ENCODE measurements around the gene SIRT4. TPM values are rescaled to one million over a fixed set of nuclear protein-coding genes. Genes with fewer than 3 reads are reported as not detected.

The SIRT4 gene
- total RNA-seq, 6 experiments from 2014 or later, result 0.56 to 4.1 (median 3.0) TPM

DNA sequence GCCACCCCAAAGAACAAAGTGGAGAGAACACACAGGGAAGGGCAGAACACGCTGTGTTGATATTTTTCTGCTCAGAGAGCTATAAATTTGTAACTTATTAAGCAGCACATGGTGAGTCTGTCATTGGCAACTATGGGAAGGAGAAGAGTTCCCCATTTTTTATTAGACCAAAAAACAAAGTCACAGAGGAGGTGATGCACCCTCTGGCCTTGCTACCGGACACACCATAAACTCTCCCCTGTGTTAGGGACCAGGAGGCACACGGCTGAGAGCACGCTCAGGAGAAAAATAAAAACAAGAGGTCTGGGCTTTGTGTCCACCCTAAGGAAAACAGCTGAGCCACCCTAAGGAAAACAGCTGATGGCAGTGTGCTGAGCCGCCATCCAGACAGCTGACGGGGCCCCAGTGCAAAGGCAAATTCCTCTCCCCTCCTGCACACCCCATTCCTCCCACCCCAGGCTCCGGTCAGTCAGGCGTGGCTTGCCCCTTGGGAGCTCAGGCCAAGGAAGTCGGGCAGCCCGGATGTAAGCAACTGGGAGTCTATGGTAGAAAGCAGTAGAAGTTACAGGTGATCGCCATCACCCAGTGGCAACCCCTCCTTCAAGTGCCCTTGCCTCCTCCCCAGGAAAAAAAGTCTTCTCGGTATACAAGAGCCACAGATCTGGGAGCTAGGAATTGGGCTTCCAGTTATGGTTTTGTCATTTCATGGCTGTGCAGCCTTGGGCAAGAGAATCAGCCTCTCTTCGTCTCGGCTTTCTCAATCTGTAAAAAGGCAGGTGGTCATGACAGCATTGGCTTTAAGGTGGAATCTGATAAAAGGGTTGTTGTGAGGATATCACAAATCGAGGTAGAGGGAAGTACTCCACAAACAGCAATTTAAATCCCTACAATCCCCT is 39.0 kb upstream of the SIRT4 start:
- TF ChIP-seq POLR2A (IDR thresholded peaks at IDR 0.05), result no peak
- TF ChIP-seq, protein P1, sequence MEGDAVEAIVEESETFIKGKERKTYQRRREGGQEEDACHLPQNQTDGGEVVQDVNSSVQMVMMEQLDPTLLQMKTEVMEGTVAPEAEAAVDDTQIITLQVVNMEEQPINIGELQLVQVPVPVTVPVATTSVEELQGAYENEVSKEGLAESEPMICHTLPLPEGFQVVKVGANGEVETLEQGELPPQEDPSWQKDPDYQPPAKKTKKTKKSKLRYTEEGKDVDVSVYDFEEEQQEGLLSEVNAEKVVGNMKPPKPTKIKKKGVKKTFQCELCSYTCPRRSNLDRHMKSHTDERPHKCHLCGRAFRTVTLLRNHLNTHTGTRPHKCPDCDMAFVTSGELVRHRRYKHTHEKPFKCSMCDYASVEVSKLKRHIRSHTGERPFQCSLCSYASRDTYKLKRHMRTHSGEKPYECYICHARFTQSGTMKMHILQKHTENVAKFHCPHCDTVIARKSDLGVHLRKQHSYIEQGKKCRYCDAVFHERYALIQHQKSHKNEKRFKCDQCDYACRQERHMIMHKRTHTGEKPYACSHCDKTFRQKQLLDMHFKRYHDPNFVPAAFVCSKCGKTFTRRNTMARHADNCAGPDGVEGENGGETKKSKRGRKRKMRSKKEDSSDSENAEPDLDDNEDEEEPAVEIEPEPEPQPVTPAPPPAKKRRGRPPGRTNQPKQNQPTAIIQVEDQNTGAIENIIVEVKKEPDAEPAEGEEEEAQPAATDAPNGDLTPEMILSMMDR (IDR thresholded peaks at IDR 0.05), result no peak
- peaks cover 0 to 24% (median 6%) of the 10 kb centered on the region in 4 donors for H3K4me1 ChIP-seq
- DNase-seq (peak in 1 of 3 donors; percentile 54), ATAC-seq (no peak)
- WGBS (ENCODE audit: insufficient coverage, low coverage, low lambda C conversion rate, missing lambda C conversion rate), result 38% methylated on average over 10 of the region's 15 CpGs
- H3K36me3 ChIP-seq, result no peaks in the 10 kb centered on the region
- intact Hi-C loops (cut with DNase I), result loop anchor here in 1 of 2 donors (5.0 kb wide), 1 partner anchor 36 kb away; no protein-coding TSS in a partner anchor
- H3K9me3 ChIP-seq, result no peaks in the 10 kb centered on the region
- no peaks in the 10 kb centered on the region for H3K27me3 ChIP-seq
- peak overlapping the region; percentile 79 to 88 (median 79) for H3K27ac ChIP-seq
- H3K4me3 ChIP-seq, result peak overlapping the region in 2 of 3 donors; percentile 4 to 88

DNA sequence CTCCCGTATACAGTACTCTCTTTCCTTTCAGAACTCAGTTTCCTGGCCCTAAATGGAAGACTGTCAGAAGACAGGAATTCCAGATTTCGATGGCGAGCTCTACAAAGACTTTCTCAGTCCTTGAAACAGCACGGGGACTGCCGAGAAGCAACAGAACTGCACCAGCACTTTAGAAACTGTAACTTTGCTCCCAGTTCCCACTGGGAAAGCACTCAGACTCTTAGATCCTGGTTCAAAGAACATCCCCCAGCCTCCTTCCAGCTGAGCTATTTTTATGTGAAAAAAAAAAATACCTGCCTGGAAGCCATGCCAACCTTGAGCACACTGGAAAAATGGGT is 38.4 kb upstream of the SIRT4 start:
- Histone ChIP-seq H3K27me3 (no peaks in the 10 kb centered on the region), H3K4me3 (peak overlapping the region; percentile 4 to 88 (median 87)), H3K27ac (peak overlapping the region; percentile 79 to 88 (median 79)), H3K4me1 (peaks cover 0 to 26% (median 6%) of the 10 kb centered on the region in 4 donors), H3K36me3 (no peaks in the 10 kb centered on the region), H3K9me3 (no peaks in the 10 kb centered on the region)
- no peak for DNase-seq
- intact Hi-C loops (cut with DNase I), result loop anchor here in 1 of 2 donors (5.0 kb wide), 1 partner anchor 36 kb away; no protein-coding TSS in a partner anchor
- 60% methylated on average over 5 of the region's 5 CpGs for WGBS (ENCODE audit: insufficient coverage, low coverage, low lambda C conversion rate, missing lambda C conversion rate)
- no peak for ATAC-seq
- TF ChIP-seq, protein P1 (IDR thresholded peaks at IDR 0.05), result no peak
- TF ChIP-seq POLR2A (IDR thresholded peaks at IDR 0.05), result no peak

- H3K4me3 ChIP-seq, result peak overlapping the region; percentile 87 to 90 (median 88)
- H3K36me3 ChIP-seq, result no peaks in the 10 kb centered on the region
- no peaks in the 10 kb centered on the region for H3K27me3 ChIP-seq
- intact Hi-C loops (cut with DNase I), result loop anchor here in 1 of 2 donors (5.0 kb wide), 1 partner anchor 37 kb away; no protein-coding TSS in a partner anchor
- TF ChIP-seq, protein P1 (IDR thresholded peaks at IDR 0.05), result no peak
- no peak for TF ChIP-seq POLR2A (IDR thresholded peaks at IDR 0.05)
- WGBS (ENCODE audit: insufficient coverage, low coverage, low lambda C conversion rate, missing lambda C conversion rate), result 31% methylated on average over 4 of the region's 15 CpGs
- peak overlapping the region; percentile 79 to 88 (median 79) for H3K27ac ChIP-seq
- peak in 1 of 3 donors; percentile 55 for DNase-seq
- peak in 1 of 4 donors; percentile 3 for ATAC-seq
- H3K9me3 ChIP-seq, result no peaks in the 10 kb centered on the region
- peaks cover 0 to 26% (median 6%) of the 10 kb centered on the region in 4 donors for H3K4me1 ChIP-seq
These were observed 37.8 kb upstream of the SIRT4 start for GRCh38 chr12:120264086-120264903.

DNA sequence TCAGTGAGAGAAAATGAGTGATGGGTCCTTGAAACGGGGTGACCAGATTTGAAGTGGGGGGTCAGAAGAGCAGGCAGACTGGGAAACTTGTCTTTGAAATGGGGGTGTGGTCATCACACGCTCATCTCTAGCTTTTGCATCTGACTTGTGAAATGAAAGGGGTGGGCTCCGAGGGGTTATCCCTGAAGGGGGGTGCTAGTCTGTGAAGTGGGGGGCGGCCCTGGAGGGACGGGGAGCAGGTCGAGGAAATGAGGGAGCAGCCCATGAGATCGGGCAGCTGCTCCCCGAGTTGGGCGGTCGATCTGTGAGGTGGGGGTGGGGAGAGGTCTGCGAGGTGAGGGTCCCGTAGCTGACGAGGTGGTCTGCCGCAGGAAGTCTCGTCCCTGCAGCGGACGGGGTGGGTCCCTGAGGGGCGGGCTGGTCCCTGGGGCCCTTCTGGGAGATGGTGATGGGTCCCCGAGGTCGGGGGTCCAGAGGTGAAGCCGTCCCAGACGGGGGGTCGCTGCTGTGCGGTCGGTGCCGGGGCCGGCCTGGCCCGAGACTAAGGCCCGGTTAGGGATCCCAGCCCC is 37.1 kb upstream of the SIRT4 start:
- WGBS (ENCODE audit: insufficient coverage, low coverage, low lambda C conversion rate, missing lambda C conversion rate), result 10% methylated on average over 10 of the region's 29 CpGs
- Histone ChIP-seq H3K9me3 (no peaks in the 10 kb centered on the region), H3K36me3 (no peaks in the 10 kb centered on the region), H3K27me3 (no peaks in the 10 kb centered on the region), H3K4me1 (peaks cover 0 to 26% (median 6%) of the 10 kb centered on the region in 4 donors), H3K4me3 (peak overlapping the region; percentile 87 to 90 (median 88)), H3K27ac (peak overlapping the region; percentile 79 to 88 (median 79))
- DNase-seq, result no peak
- no peak for ATAC-seq
- intact Hi-C loops (cut with DNase I), result loop anchor here (5.0 kb wide), 1 partner anchor 38 kb away; no protein-coding TSS in a partner anchor
- TF ChIP-seq POLR2A (IDR thresholded peaks at IDR 0.05), result no peak
